OCI-LY7 (cell line): ENCODE results near the gene PCNX2. TPM values are rescaled to one million over a fixed set of nuclear protein-coding genes. Genes with fewer than 3 reads are reported as not detected.
A peak's percentile ranks its signal among the peaks of the same experiment; 100 is the strongest.

Source experiments
- BruUV-seq: library from RNA; stranded (reverse); fragments of 400-500 nt; replicated peaks from 2 replicates; lab custom pipeline; 2021; lab: Mats Ljungman, UMichigan
- CTCF ChIA-PET: fragments of 300-600 bp; sonication (Branson Sonifier 250); formaldehyde crosslinking; loops from one replicate; lab custom pipeline; 2022; ENCODE audit warnings: antibody characterized with exemption; ENCODE audit not compliant: unreplicated experiment; lab: Charles Lee
- POLR2A ChIA-PET: fragments of 300-600 bp; sonication (Branson Sonifier 250); formaldehyde crosslinking; loops from one replicate; lab custom pipeline; 2022; ENCODE audit warnings: antibody characterized with exemption; lab: Charles Lee
- DNase-seq: peaks from one replicate; pipeline ENCODE4 v3.0.0-alpha.2; 2015; ENCODE audit warnings: low spot score
- H2AFZ ChIP-seq: fragments of 200-600 bp; sonication (generic), shearing (Covaris generic); 2 replicates; pipeline ENCODE4 v1.6.1; 2014; ENCODE audit warnings: mild to moderate bottlenecking, antibody characterized with exemption, low read length, moderate library complexity
- H3K27ac ChIP-seq: fragments of 200-600 bp; sonication (generic); 2 replicates; pipeline ENCODE4 v1.5.1; 2014; ENCODE audit warnings: mixed run types, low read depth, mild to moderate bottlenecking, moderate library complexity, low read length, inconsistent platforms; ENCODE audit not compliant: poor library complexity, severe bottlenecking
- H3K36me3 ChIP-seq: fragments of 200-600 bp; sonication (generic); 2 replicates; pipeline ENCODE4 v1.6.1; 2014; ENCODE audit warnings: mild to moderate bottlenecking, antibody characterized with exemption, low read length, moderate library complexity, mixed read lengths; ENCODE audit not compliant: insufficient read depth
- H3K4me1 ChIP-seq: fragments of 200-600 bp; sonication (generic); 2 replicates; pipeline ENCODE4 v1.5.1; 2014; ENCODE audit warnings: mild to moderate bottlenecking, low read length; ENCODE audit not compliant: insufficient read depth, poor library complexity, severe bottlenecking
- H3K4me2 ChIP-seq: fragments of 200-600 bp; sonication (generic); 2 replicates; pipeline ENCODE4 v1.6.1; 2014; ENCODE audit warnings: mild to moderate bottlenecking, low read length
- H3K4me3 ChIP-seq: fragments of 200-600 bp; sonication (generic); 2 replicates; pipeline ENCODE4 v1.5.1; 2014; ENCODE audit warnings: mild to moderate bottlenecking, low read depth, low read length; ENCODE audit not compliant: poor library complexity, severe bottlenecking
- H3K79me2 ChIP-seq: fragments of 200-600 bp; sonication (generic); 2 replicates; pipeline ENCODE4 v1.6.1; 2016; ENCODE audit warnings: low read depth, mild to moderate bottlenecking, low read length, moderate library complexity, mixed read lengths; ENCODE audit not compliant: insufficient read depth
- H3K9me2 ChIP-seq: fragments of 200-600 bp; sonication (generic); 2 replicates; pipeline ENCODE4 v1.6.1; 2016; ENCODE audit warnings: mild to moderate bottlenecking, low read length, mixed read lengths; ENCODE audit not compliant: insufficient read depth
- H3K9me3 ChIP-seq: fragments of 200-600 bp; sonication (generic); 2 replicates; pipeline ENCODE4 v1.6.1; 2014; ENCODE audit warnings: mild to moderate bottlenecking, mixed run types, low read length, mixed read lengths
- H4K20me1 ChIP-seq: fragments of 200-600 bp; sonication (generic); 2 replicates; pipeline ENCODE4 v1.6.1; 2014; ENCODE audit warnings: mild to moderate bottlenecking, antibody characterized with exemption, low read length, moderate library complexity, mixed read lengths; ENCODE audit not compliant: insufficient read depth
- CTCF ChIP-seq: fragments of 200-600 bp; sonication (generic); conservative IDR thresholded peaks from 2 replicates; pipeline ENCODE4 v1.5.1; 2014; ENCODE audit warnings: mild to moderate bottlenecking, antibody characterized with exemption, low read length, moderate library complexity, mixed read lengths
- EZH2phosphoT487 ChIP-seq: fragments of 200-600 bp; sonication (generic); IDR thresholded peaks from 2 replicates; pipeline ENCODE4 v1.6.1; 2018; ENCODE audit warnings: low read depth, borderline replicate concordance, mild to moderate bottlenecking, mixed run types, antibody characterized with exemption, low read length, moderate library complexity, mixed read lengths
- intact Hi-C: fragments of 100-400 bp; cut with micrococcal nuclease; formaldehyde crosslinking; loops from one replicate; pipeline ENCODE4 v1.10.0; 2022; ENCODE audit not compliant: unreplicated experiment
- total RNA-seq, 2 experiments: library from RNA; depleted of rRNA in 1 of 2; stranded (reverse); fragments of >200 nt in 1 of 2; shearing (Covaris generic) in 1 of 2; gene quantifications; 2 replicates each; pipeline ENCODE4 v1.2.3, GENCODE V29; 2014 to 2022

PCNX2 gene
- total RNA-seq, 2 experiments from 2014 or later, result 17.1 to 26.9 TPM

- H3K27ac ChIP-seq, result no peak overlapping the region
- H3K4me1 ChIP-seq, result peaks cover 11% of the 10 kb centered on the region
- BruUV-seq, result no TSS peak
- peak overlapping the region; percentile 58 for H3K4me3 ChIP-seq
- H3K36me3 ChIP-seq, result no peaks in the 10 kb centered on the region
- intact Hi-C loops, result no loop called here
- peak; percentile 94 for DNase-seq
- H4K20me1 ChIP-seq, result no peaks in the 10 kb centered on the region
- no peaks in the 10 kb centered on the region for H3K9me2 ChIP-seq
- H3K79me2 ChIP-seq, result no peaks in the 10 kb centered on the region
- H2AFZ ChIP-seq, result no peak overlapping the region
- H3K9me3 ChIP-seq, result no peaks in the 10 kb centered on the region
- ChIA-PET POLR2A (interaction anchor here (0.5 to 0.6 kb wide), 2 partner anchors 14 to 46 kb away, joined by 3 read pairs; no protein-coding TSS in a partner anchor), CTCF (no interaction called here)
- peak overlapping the region; percentile 77 for H3K4me2 ChIP-seq
- TF ChIP-seq CTCF (no peak), EZH2phosphoT487 (no peak)
Observed at GRCh38 chr1:233326811-233327650, 31.5 kb upstream of the PCNX2 start.

- no TSS peak for BruUV-seq
- TF ChIP-seq CTCF (no peak), EZH2phosphoT487 (no peak)
- Histone ChIP-seq H3K9me3 (no peaks in the 10 kb centered on the region), H3K79me2 (no peaks in the 10 kb centered on the region), H3K9me2 (no peaks in the 10 kb centered on the region), H3K4me3 (no peak overlapping the region), H3K4me1 (peaks cover 11% of the 10 kb centered on the region), H3K27ac (no peak overlapping the region), H3K4me2 (no peak overlapping the region), H3K36me3 (no peaks in the 10 kb centered on the region), H2AFZ (no peak overlapping the region), H4K20me1 (no peaks in the 10 kb centered on the region)
- POLR2A ChIA-PET, result no interaction called here
- DNase-seq, result no peak
- intact Hi-C loops, result no loop called here
- CTCF ChIA-PET, result no interaction called here
Observed at GRCh38 chr1:233326319-233326718, 30.8 kb upstream of the PCNX2 start.

- no peaks in the 10 kb centered on the region for H3K9me2 ChIP-seq
- intact Hi-C loops, result no loop called here
- CTCF ChIA-PET, result no interaction called here
Observed at GRCh38 chr1:233323718-233324117, 28.2 kb upstream of the PCNX2 start.

More at GRCh38 chr1:233323718-233324117, 28.2 kb upstream of the PCNX2 start:
- no peaks in the 10 kb centered on the region for H3K9me3 ChIP-seq
- no peak overlapping the region for H3K4me3 ChIP-seq
- no peaks in the 10 kb centered on the region for H3K79me2 ChIP-seq
- DNase-seq, result no peak
- no TSS peak for BruUV-seq
- H3K36me3 ChIP-seq, result no peaks in the 10 kb centered on the region
- POLR2A ChIA-PET, result interaction anchor here (0.7 to 1.0 kb wide), 4 partner anchors 9 to 1043 kb away, joined by 3 to 6 read pairs (median 3); no protein-coding TSS in a partner anchor
- H3K27ac ChIP-seq, result no peak overlapping the region
- TF ChIP-seq EZH2phosphoT487 (no peak), CTCF (no peak)
- no peak overlapping the region for H2AFZ ChIP-seq
- peaks cover 18% of the 10 kb centered on the region for H3K4me1 ChIP-seq
- H4K20me1 ChIP-seq, result no peaks in the 10 kb centered on the region
- H3K4me2 ChIP-seq, result no peak overlapping the region
